Brain microvascular endothelial cell (primary cell): ENCODE measurements around the gene FXYD6.

Experiments
- DNase-seq: peaks from one replicate; pipeline ENCODE4 v3.0.0-alpha.2; 2020
- H3K27ac ChIP-seq: fragments of 250-450 bp; sonication (Bioruptor Pico); 2 replicates; pipeline ENCODE4 v1.5.1; 2020; ENCODE audit warnings: mild to moderate bottlenecking, moderate library complexity
- H3K27me3 ChIP-seq: fragments of 250-450 bp; sonication (Bioruptor Pico); replicated peaks from 2 replicates; pipeline ENCODE4 v1.5.1; 2020; ENCODE audit warnings: mild to moderate bottlenecking
- H3K36me3 ChIP-seq: fragments of 250-450 bp; sonication (Bioruptor Pico); replicated peaks from 2 replicates; pipeline ENCODE4 v1.5.1; 2020; ENCODE audit warnings: mild to moderate bottlenecking
- H3K4me3 ChIP-seq: 2 replicates; pipeline ENCODE4 v1.5.1; 2011; ENCODE audit warnings: low read depth, mild to moderate bottlenecking, control low read depth, low read length, moderate library complexity
- CTCF ChIP-seq: IDR thresholded peaks from 2 replicates; pipeline ENCODE4 v1.5.1; 2011; ENCODE audit warnings: low read depth, mild to moderate bottlenecking, moderate library complexity, low read length, control low read depth, inconsistent platforms; ENCODE audit errors: missing control alignments
- in situ Hi-C: cut with HindIII; loops from 2 replicates; pipeline ENCODE4 v1.10.0; 2017; ENCODE audit warnings: low sequenced_read_pairs, low pct_ligation_motif_present

The FXYD6 gene

GRCh38 chr11:117862019-117862725 is 14.3 kb downstream of the FXYD6 start:
- no peak overlapping the region for H3K4me3 ChIP-seq
- no peaks in the 10 kb centered on the region for H3K27me3 ChIP-seq
- in situ Hi-C loops = no loop called here
- H3K36me3 ChIP-seq = no peaks in the 10 kb centered on the region
- TF ChIP-seq CTCF = no peak
- DNase-seq = no peak
- no peak overlapping the region for H3K27ac ChIP-seq

GRCh38 chr11:117861151-117862018 is 15.1 kb downstream of the FXYD6 start:
- DNase-seq = no peak
- Histone ChIP-seq H3K27ac (no peak overlapping the region), H3K27me3 (no peaks in the 10 kb centered on the region), H3K36me3 (no peaks in the 10 kb centered on the region), H3K4me3 (no peak overlapping the region)
- in situ Hi-C loops = no loop called here
- no peak for TF ChIP-seq CTCF

GRCh38 chr11:117860139-117860538 is 16.3 kb downstream of the FXYD6 start:
- no peaks in the 10 kb centered on the region for H3K36me3 ChIP-seq
- no peak overlapping the region for H3K27ac ChIP-seq
- no peak for TF ChIP-seq CTCF
- in situ Hi-C loops = no loop called here
- H3K27me3 ChIP-seq = no peaks in the 10 kb centered on the region
- DNase-seq = no peak
- no peak overlapping the region for H3K4me3 ChIP-seq

GRCh38 chr11:117859488-117860112 is 16.9 kb downstream of the FXYD6 start:
- Histone ChIP-seq H3K27ac (no peak overlapping the region), H3K27me3 (no peaks in the 10 kb centered on the region), H3K4me3 (no peak overlapping the region), H3K36me3 (no peaks in the 10 kb centered on the region)
- in situ Hi-C loops = no loop called here
- no peak for DNase-seq
- TF ChIP-seq CTCF = no peak

GRCh38 chr11:117859061-117859460 is 17.4 kb downstream of the FXYD6 start:
- no peak for TF ChIP-seq CTCF
- H3K4me3 ChIP-seq = no peak overlapping the region
- H3K27ac ChIP-seq = no peak overlapping the region
- H3K27me3 ChIP-seq = no peaks in the 10 kb centered on the region
- in situ Hi-C loops = no loop called here
- DNase-seq = no peak
- H3K36me3 ChIP-seq = no peaks in the 10 kb centered on the region
